ENCODE data around the gene AARS2. TPM values are rescaled to one million over a fixed set of nuclear protein-coding genes. Genes with fewer than 3 reads are reported as not detected.

The AARS2 gene
- total and polyA plus RNA-seq, 7 donors = 1.4 to 9.7 (median 6.7) TPM

- intact Hi-C loops (cut with DNase I) = no loop called here
- 73 to 89% methylated on average over 23 of the region's 23 CpGs for WGBS, 2 donors
- no peaks in the 10 kb centered on the region for H3K36me3 ChIP-seq
- peaks cover 30 to 99% (median 81%) of the 10 kb centered on the region in 3 donors for H3K27me3 ChIP-seq
- H3K4me3 ChIP-seq = no peak overlapping the region
- no peaks in the 10 kb centered on the region for H3K9me3 ChIP-seq
- no peak overlapping the region for H3K27ac ChIP-seq
- no peak for DNase-seq
- peaks cover 0 to 21% (median 16%) of the 10 kb centered on the region in 4 donors for H3K4me1 ChIP-seq
- TF ChIP-seq CTCF (IDR thresholded peaks at IDR 0.05) = no peak
- no peak for TF ChIP-seq POLR2A (IDR thresholded peaks at IDR 0.05)
- TF ChIP-seq EP300 (IDR thresholded peaks at IDR 0.05) = no peak
- TF ChIP-seq POLR2AphosphoS5 (IDR thresholded peaks at IDR 0.05) = no peak
These were observed 40.1 kb downstream of the AARS2 start for GRCh38 chr6:44272999-44273566.

- no peak for DNase-seq
- no peak overlapping the region for H3K27ac ChIP-seq
- no peak for TF ChIP-seq POLR2AphosphoS5 (IDR thresholded peaks at IDR 0.05)
- TF ChIP-seq CTCF (IDR thresholded peaks at IDR 0.05) = no peak
- TF ChIP-seq POLR2A (IDR thresholded peaks at IDR 0.05) = no peak
- no peak for TF ChIP-seq EP300 (IDR thresholded peaks at IDR 0.05)
- intact Hi-C loops (cut with DNase I) = no loop called here
- peaks cover 30 to 96% (median 81%) of the 10 kb centered on the region in 3 donors for H3K27me3 ChIP-seq
- 80 to 87% methylated on average over 3 of the region's 3 CpGs for WGBS, 2 donors
- H3K4me1 ChIP-seq = peaks cover 0 to 21% (median 16%) of the 10 kb centered on the region in 4 donors
- H3K36me3 ChIP-seq = no peaks in the 10 kb centered on the region
- H3K4me3 ChIP-seq = no peak overlapping the region
- H3K9me3 ChIP-seq = no peaks in the 10 kb centered on the region
These were observed 40.6 kb downstream of the AARS2 start for GRCh38 chr6:44272529-44272928.

- Histone ChIP-seq H3K4me1 (peaks cover 0 to 21% (median 16%) of the 10 kb centered on the region in 4 donors), H3K4me3 (no peak overlapping the region), H3K9me3 (no peaks in the 10 kb centered on the region), H3K27me3 (peaks cover 30 to 90% (median 81%) of the 10 kb centered on the region in 3 donors), H3K27ac (no peak overlapping the region), H3K36me3 (no peaks in the 10 kb centered on the region)
- intact Hi-C loops (cut with DNase I) = no loop called here
- no peak for DNase-seq
- TF ChIP-seq EP300 (IDR thresholded peaks at IDR 0.05) (no peak), POLR2A (IDR thresholded peaks at IDR 0.05) (no peak), CTCF (IDR thresholded peaks at IDR 0.05) (no peak), POLR2AphosphoS5 (IDR thresholded peaks at IDR 0.05) (no peak)
- 66% methylated on average over 3 of the region's 3 CpGs for WGBS, 2 donors
These were observed 41.2 kb downstream of the AARS2 start for GRCh38 chr6:44271914-44272313.

GRCh38 chr6:44271406-44271723 is 41.8 kb downstream of the AARS2 start:
- Histone ChIP-seq H3K27ac (no peak overlapping the region), H3K36me3 (no peaks in the 10 kb centered on the region), H3K27me3 (peaks cover 29 to 85% (median 77%) of the 10 kb centered on the region in 3 donors), H3K4me1 (peaks cover 0 to 21% (median 15%) of the 10 kb centered on the region in 4 donors), H3K4me3 (no peak overlapping the region), H3K9me3 (no peaks in the 10 kb centered on the region)
- intact Hi-C loops (cut with DNase I) = no loop called here
- 72 to 84% methylated on average over 6 of the region's 6 CpGs for WGBS, 2 donors
- DNase-seq = no peak
- TF ChIP-seq CTCF (IDR thresholded peaks at IDR 0.05) = no peak
- TF ChIP-seq EP300 (IDR thresholded peaks at IDR 0.05) = no peak
- no peak for TF ChIP-seq POLR2AphosphoS5 (IDR thresholded peaks at IDR 0.05)
- no peak for TF ChIP-seq POLR2A (IDR thresholded peaks at IDR 0.05)
